VCaP (cell line): ENCODE measurements around the gene PCLO.
"Not testable (repeated sequence)": the region's sequence is repeated elsewhere in the genome, so short reads cannot be mapped to it uniquely, and the experiment has no call there.

Experiments used
- H3K27ac ChIP-seq: fragments of 450-650 bp; 2 replicates; pipeline ENCODE4 v1.5.1; 2017
- TF ChIP-seq, protein P1 (sequence below): fragments of 450-650 bp; conservative IDR thresholded peaks from 2 replicates; pipeline ENCODE4 v1.5.1; 2017; ENCODE audit warnings: mild to moderate bottlenecking, moderate library complexity

Gene PCLO

DNA sequence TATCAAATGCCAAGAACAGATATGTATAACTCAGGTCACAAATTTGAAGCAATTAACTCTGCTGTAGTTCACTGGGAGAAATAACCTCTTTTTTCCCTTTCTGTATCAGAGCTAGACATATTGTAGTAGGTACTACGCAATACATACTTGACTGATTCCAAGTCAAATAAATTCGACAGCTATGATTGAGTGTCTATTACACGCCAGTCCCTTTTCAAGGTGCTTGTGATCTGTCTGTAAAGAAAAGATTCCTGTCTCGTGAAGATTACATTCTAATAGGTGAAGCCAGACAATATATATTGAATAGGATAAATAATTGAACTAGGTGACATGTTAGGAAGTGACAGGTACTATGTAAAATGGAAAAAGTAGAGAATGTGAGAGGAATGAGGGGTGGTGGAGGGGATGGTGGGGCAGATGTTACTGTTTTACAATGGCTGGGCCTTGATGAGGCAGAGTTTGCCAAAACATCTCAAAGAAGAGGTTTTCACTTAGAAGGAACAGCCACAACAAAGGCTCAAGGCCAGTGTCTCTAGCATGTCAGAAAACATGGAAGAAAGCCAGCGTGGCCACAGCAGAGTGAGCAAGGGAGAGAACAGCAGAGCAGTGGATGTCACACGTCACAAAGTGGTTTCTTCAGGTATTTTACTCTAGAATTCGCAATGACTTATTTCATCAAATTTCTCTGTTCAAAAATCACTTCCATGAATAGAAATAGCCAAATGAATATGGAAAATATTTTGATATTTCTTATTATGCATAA is 436.5 kb downstream of the PCLO start:
- no peak overlapping the region for H3K27ac ChIP-seq
- TF ChIP-seq, protein P1, sequence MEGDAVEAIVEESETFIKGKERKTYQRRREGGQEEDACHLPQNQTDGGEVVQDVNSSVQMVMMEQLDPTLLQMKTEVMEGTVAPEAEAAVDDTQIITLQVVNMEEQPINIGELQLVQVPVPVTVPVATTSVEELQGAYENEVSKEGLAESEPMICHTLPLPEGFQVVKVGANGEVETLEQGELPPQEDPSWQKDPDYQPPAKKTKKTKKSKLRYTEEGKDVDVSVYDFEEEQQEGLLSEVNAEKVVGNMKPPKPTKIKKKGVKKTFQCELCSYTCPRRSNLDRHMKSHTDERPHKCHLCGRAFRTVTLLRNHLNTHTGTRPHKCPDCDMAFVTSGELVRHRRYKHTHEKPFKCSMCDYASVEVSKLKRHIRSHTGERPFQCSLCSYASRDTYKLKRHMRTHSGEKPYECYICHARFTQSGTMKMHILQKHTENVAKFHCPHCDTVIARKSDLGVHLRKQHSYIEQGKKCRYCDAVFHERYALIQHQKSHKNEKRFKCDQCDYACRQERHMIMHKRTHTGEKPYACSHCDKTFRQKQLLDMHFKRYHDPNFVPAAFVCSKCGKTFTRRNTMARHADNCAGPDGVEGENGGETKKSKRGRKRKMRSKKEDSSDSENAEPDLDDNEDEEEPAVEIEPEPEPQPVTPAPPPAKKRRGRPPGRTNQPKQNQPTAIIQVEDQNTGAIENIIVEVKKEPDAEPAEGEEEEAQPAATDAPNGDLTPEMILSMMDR, result no peak

DNA sequence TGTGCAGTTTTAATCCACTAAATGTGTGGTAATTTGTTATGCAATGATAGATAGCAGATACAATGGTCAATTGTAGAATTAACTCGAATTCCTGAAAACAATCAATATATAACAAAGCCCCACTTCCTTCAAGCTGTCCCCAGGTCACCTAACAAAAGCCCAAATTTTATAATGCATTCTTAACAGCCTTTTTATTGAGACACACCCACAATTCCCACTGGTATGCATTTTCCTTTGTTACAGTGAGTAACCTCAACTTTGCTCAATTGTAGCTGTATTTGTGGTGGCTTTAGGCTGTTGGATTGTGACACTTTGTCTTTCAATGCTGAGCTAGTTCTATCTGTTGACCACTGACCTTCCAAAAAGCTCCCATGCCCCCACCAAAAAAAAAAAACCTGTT is 439.3 kb downstream of the PCLO start:
- H3K27ac ChIP-seq, result no peak overlapping the region
- TF ChIP-seq, protein P1, result no peak

DNA sequence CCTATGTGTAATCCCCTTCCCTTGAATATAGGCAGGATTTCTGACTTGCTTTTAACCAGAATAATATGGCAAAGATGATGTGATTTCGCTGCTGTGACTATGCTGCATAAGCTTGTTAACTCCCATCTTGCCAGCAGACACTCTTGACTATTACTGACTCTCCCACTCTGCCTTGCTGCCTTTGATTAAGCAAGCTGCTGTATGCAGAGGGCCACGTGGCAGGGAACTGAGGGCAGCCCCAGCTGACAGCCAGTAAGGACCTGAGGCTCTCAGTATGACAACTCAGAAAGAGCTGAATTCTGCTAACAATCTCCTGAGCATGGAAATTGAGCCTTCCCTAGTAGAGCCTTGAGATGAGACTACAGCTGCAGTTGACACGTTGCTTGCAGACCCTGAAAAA is 439.7 kb downstream of the PCLO start:
- no peak overlapping the region for H3K27ac ChIP-seq
- TF ChIP-seq, protein P1, result no peak

DNA sequence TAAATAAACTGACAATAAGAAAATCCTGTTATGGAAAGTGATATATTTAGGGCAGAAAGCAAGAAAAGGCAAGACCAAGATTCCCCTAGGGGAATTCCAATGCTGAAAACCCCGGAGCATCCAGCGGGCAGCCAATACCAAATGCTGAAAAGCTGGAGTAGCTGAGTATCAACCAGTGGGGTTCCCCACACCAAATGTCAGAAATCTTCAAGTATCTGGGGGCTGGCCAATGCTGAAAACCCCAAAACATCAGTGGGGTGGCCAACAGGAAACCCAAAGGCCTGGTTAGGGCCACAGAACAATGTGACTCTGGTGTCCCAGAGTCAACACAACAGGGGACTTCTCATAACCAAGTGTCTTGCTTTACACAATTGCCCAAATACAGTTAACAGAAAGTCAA is 447.3 kb downstream of the PCLO start:
- no peak overlapping the region for H3K27ac ChIP-seq
- TF ChIP-seq, protein P1, result no peak

DNA sequence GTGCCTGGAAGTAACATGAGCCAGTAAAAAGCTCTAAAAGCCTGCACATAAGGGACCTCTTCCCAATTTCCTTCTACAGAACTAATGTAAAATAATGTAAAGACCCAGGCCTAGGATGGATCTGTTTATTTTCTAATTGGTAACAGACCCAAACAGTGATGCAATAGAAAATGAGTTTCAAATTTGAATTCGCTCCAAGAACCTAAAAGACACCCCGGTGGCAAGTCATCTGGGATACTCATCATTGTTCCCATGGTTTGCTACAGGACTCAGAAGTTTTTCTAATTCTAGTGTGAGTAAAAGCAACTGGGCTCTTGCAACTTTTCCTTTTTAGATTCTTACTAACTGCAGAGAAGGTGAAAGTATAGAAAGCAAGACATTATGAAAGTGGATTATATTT is 447.8 kb downstream of the PCLO start:
- TF ChIP-seq, protein P1, result no peak
- H3K27ac ChIP-seq, result no peak overlapping the region

DNA sequence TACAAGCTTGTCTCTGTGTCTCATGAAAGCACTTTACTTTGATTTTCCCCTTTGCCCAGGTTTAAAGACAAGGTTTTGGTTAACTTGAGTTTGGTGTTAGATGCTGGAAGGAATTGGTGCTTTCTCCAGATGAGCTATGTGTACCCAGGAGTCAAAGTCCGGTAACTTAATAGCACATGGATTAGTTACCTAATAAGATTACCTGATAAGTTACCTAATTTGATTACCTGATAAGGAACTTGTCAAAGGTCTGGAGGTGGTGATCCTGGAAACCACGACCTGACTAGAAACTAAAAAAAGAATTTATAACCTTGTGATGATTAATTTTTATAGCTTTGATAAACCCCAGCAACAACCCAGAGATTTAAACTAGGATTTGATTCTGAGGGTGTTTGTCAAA is 449.2 kb downstream of the PCLO start:
- no peak overlapping the region for H3K27ac ChIP-seq
- TF ChIP-seq, protein P1, result no peak

DNA sequence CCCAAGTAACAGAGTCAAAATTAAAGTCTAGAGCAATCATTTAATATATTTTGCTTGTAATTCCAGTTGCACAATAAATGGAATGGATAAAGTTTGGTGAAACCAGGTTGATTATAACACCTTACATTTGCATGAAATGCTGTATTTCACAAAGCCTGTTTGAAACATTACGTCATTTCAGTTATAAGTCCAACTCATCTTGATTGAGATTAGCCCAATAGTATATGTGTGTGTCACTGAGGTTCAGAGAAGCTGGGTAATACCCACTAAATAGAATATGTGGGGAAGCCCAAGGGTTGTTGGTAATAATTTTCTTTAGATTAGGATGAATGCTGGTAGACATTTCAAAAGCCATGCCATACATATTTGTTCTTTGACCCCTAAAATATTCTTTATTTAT is 456.3 kb downstream of the PCLO start:
- H3K27ac ChIP-seq, result not testable (repeated sequence)

DNA sequence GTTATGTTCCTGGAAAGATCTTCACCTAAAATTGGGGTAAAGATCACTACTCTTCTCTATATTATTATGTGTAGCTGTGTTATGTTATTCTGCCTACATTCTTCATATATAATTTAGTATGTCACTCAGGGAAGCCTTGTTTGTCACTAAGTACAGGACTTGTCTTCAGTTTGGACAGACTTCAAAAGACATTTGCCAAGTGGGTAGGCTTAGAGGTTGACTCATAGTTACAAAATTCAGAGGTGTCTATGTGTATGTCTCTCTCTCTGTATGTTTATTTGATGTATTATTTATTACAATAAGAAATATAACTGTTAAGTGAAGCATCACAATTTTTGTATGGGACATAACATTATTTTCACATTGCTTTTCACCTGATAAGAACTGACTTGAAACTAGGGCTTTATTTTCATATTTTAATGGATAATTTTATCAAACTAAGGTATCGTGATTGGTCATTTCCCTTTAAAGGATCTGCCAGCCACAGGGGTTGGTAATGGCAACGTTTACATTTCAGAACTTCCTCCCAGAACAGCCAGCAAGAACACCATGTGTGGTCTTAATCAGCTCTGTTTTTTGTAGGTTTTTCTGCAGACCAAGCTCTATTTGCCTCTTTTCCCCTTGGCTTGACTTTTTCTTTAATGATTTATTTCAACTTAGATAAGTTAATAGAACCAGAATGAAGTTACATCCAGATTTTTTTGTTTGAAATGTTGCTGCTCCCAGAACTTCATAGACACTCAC is 457.0 kb downstream of the PCLO start:
- no peak overlapping the region for H3K27ac ChIP-seq
- TF ChIP-seq, protein P1, result no peak
